GM12878 (cell line): ENCODE data around the gene NSMCE1.

Experiments used
- BMI1 ChIP-seq: fragments of 450-650 bp; IDR thresholded peaks from 2 replicates; pipeline ENCODE4 v1.6.1; 2016; ENCODE audit warnings: mild to moderate bottlenecking, moderate library complexity, borderline replicate concordance
- CBX5 ChIP-seq: sonication (generic); IDR thresholded peaks from 2 replicates; pipeline ENCODE4 v1.6.1; 2016; ENCODE audit warnings: low read depth, moderate library complexity, mild to moderate bottlenecking, inconsistent platforms
- EZH2 ChIP-seq: IDR thresholded peaks from 2 replicates; pipeline ENCODE4 v1.6.1; 2012; ENCODE audit warnings: low read depth, mild to moderate bottlenecking, control low read depth, inconsistent platforms, low read length, borderline replicate concordance; ENCODE audit not compliant: control insufficient read depth
- FOXM1 ChIP-seq: IDR thresholded peaks from 2 replicates; pipeline ENCODE4 v1.6.1; 2012; ENCODE audit warnings: low read depth, mild to moderate bottlenecking, inconsistent platforms, low read length, moderate library complexity
- MYC ChIP-seq: IDR thresholded peaks from 2 replicates; pipeline ENCODE4 v1.6.1; 2011; ENCODE audit warnings: mild to moderate bottlenecking, low read length, moderate library complexity, inconsistent platforms; ENCODE audit not compliant: insufficient read depth, insufficient replicate concordance, insufficient read length, severe bottlenecking
- NFIC ChIP-seq: IDR thresholded peaks from 2 replicates; pipeline ENCODE4 v1.6.1; 2012; ENCODE audit warnings: low read depth, mild to moderate bottlenecking, inconsistent platforms, low read length, moderate library complexity
- POLR2A ChIP-seq: IDR thresholded peaks from 2 replicates; pipeline ENCODE4 v1.6.1; 2011; ENCODE audit warnings: low read depth, mild to moderate bottlenecking, low read length
- POLR2AphosphoS5 ChIP-seq: IDR thresholded peaks from 2 replicates; pipeline ENCODE4 v1.6.1; 2011; ENCODE audit warnings: mild to moderate bottlenecking, low read length, inconsistent platforms
- RAD21 ChIP-seq: IDR thresholded peaks from 2 replicates; pipeline ENCODE4 v1.6.1; 2011; ENCODE audit warnings: mild to moderate bottlenecking, low read depth, low read length, moderate library complexity; ENCODE audit not compliant: insufficient read depth
- REST ChIP-seq: IDR thresholded peaks from 2 replicates; pipeline ENCODE4 v1.6.1; 2012; ENCODE audit warnings: mild to moderate bottlenecking, low read depth, low read length
- SIN3A ChIP-seq: IDR thresholded peaks from 2 replicates; pipeline ENCODE4 v1.6.1; 2012; ENCODE audit warnings: low read depth, low read length, improper control_type of control experiment
- TF ChIP-seq, protein P1 (sequence below), 3 experiments: IDR thresholded peaks in 2 of 3; conservative IDR thresholded peaks in 1 of 3; 2 replicates each; pipeline ENCODE4 v1.5.1; 2011; ENCODE audit warnings: low read depth in 3 of 3, low read length in 3 of 3, mild to moderate bottlenecking in 3 of 3, control low read depth in 2 of 3, moderate library complexity in 2 of 3, inconsistent platforms in 1 of 3, mixed read lengths in 1 of 3; ENCODE audit not compliant: control insufficient read depth in 2 of 3, insufficient read depth in 1 of 3; ENCODE audit errors: extremely low read depth in 1 of 3
- TF ChIP-seq, protein P2 (sequence below): IDR thresholded peaks from 2 replicates; pipeline ENCODE4 v1.6.1; 2011; ENCODE audit warnings: low read depth, mild to moderate bottlenecking, low read length, moderate library complexity, borderline replicate concordance; ENCODE audit errors: extremely low read depth

DNA sequence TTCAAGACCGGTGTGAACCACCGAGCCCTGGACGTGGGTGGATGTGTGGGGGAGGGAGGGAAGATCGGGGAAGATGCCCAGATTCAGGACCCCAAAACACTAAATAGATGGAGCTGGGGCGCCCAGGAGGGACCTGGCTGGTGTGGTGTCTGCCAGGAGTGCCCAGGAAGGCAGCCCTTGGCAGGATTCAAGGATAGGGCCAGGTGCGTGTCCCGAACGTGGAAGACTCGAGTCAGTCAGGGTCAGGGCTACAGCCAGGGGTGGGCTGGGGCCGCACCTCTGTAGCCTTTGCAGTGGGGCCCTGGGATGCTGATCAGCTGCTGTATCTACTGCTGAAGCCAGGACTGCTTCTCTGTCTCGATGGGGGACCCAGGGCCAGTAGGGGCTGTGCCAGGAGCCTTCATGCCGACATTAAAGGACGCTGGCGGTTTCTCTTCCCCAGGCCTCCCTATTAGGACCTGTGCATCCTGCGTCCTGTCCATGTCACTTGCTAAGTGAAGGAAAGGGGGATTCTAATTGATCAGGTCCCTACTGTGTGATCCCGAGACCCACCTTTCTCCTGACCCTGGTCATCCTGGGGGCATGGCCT is 52.2 kb downstream of the NSMCE1 start:
- TF ChIP-seq, protein P1, sequence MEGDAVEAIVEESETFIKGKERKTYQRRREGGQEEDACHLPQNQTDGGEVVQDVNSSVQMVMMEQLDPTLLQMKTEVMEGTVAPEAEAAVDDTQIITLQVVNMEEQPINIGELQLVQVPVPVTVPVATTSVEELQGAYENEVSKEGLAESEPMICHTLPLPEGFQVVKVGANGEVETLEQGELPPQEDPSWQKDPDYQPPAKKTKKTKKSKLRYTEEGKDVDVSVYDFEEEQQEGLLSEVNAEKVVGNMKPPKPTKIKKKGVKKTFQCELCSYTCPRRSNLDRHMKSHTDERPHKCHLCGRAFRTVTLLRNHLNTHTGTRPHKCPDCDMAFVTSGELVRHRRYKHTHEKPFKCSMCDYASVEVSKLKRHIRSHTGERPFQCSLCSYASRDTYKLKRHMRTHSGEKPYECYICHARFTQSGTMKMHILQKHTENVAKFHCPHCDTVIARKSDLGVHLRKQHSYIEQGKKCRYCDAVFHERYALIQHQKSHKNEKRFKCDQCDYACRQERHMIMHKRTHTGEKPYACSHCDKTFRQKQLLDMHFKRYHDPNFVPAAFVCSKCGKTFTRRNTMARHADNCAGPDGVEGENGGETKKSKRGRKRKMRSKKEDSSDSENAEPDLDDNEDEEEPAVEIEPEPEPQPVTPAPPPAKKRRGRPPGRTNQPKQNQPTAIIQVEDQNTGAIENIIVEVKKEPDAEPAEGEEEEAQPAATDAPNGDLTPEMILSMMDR (IDR thresholded peaks at IDR 0.05 in 2 of 3, conservative IDR thresholded peaks at IDR 0.05 in 1 of 3; ENCODE audit: control insufficient read depth in 2 of 3, extremely low read depth in 1 of 3, insufficient read depth in 1 of 3, low read depth in 3 of 3, low read length in 3 of 3) = no peak
- TF ChIP-seq BMI1 = no peak
- TF ChIP-seq NFIC = no peak
- no peak for TF ChIP-seq CBX5
- TF ChIP-seq FOXM1 = no peak
- TF ChIP-seq POLR2AphosphoS5 = no peak
- TF ChIP-seq, protein P2, sequence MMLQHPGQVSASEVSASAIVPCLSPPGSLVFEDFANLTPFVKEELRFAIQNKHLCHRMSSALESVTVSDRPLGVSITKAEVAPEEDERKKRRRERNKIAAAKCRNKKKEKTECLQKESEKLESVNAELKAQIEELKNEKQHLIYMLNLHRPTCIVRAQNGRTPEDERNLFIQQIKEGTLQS = no peak
- no peak for TF ChIP-seq EZH2
- no peak for TF ChIP-seq RAD21
- no peak for TF ChIP-seq MYC
- TF ChIP-seq SIN3A = no peak
- no peak for TF ChIP-seq POLR2A
- no peak for TF ChIP-seq REST
